Bladder microvascular endothelial cell (primary cell): Measurements from ENCODE around the gene DEFB125. TPM values are rescaled to one million over a fixed set of nuclear protein-coding genes. Genes with fewer than 3 reads are reported as not detected.

Experiments used
- total RNA-seq: library from RNA; depleted of rRNA; stranded (reverse); fragments of >200 nt; gene quantifications from 2 replicates; pipeline ENCODE4 v1.2.3, GENCODE V29; 2014

The DEFB125 gene, protein sequence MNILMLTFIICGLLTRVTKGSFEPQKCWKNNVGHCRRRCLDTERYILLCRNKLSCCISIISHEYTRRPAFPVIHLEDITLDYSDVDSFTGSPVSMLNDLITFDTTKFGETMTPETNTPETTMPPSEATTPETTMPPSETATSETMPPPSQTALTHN
- total RNA-seq = not detected in 2 replicates

DNA sequence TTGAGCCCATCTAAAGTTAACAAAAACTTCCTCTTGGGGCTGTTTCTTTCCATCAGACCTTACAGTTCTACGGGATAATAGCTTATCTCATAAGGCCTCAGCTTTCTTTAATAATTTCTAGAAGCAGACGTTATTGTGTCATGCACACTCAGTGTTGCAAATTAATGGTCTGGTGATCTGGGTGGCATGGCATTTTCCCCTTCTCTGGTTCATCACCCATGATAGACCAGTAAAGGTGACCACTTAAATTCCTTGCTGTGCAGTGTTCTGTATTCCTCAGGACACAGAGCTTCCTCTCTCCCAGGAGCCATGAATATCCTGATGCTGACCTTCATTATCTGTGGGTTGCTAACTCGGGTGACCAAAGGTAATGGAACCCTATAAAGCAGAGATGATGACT lies at the start of gene DEFB125:
Gene DEFB125, plus strand, starts transcription at position 272 of the 400 bp plus-strand sequence. Its CDS starts 38 bp downstream, at position 310.

DNA sequence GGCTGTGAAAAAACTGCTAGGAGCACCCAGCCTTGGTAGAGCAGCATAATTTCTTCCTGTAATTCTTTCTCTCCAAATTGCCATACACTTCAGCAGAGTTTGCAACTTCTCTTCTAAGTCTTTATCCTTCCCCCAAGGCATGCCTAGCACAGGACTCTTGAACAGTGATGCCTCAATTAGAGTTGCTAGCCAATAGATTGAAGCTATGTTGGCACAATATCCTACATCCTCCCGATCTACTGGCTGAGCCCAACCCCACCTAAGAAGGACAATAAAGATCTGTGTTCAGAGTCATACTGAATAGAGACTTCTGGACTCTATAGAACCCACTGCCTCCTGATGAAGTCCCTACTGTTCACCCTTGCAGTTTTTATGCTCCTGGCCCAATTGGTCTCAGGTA lies 54.8 kb downstream of the DEFB125 start, which contains the start of gene DEFB126:
Gene DEFB126, plus strand, starts transcription at position 301 of the 400 bp plus-strand sequence. Its CDS starts 39 bp downstream, at position 340.

Other genes starting within 250 kb of the DEFB125 start
- gene DEFB126, start 54.9 kb downstream of the DEFB125 start, total RNA-seq = not detected in 2 replicates
- not detected in 2 replicates for gene DEFB127, start 69.8 kb downstream of the DEFB125 start, total RNA-seq
- not detected in 2 replicates for gene DEFB128, start 102.0 kb downstream of the DEFB125 start, total RNA-seq
- not detected in 2 replicates for gene DEFB129, start 139.6 kb downstream of the DEFB125 start, total RNA-seq
- not detected in 2 replicates for gene DEFB132, start 170.1 kb downstream of the DEFB125 start, total RNA-seq
- gene C20orf96, start 203.1 kb downstream of the DEFB125 start, total RNA-seq = 3.6 and 4.2 TPM in 2 replicates
- 13.4 and 14.6 TPM in 2 replicates for gene ZCCHC3, start 209.9 kb downstream of the DEFB125 start, total RNA-seq
- gene SOX12, start 237.9 kb downstream of the DEFB125 start, total RNA-seq = 3.6 and 5.1 TPM in 2 replicates